ENCODE data around the gene PITPNC1. TPM values are rescaled to one million over a fixed set of nuclear protein-coding genes. Genes with fewer than 3 reads are reported as not detected.

The PITPNC1 gene
- total RNA-seq, 1 experiment from 2014 or later: 20.8 TPM

GRCh38 chr17:67549820-67550219, 172.7 kb downstream of the PITPNC1 start:
- in situ Hi-C loops (cut with HindIII; ENCODE audit: low pct_unique_long_range_greater_than_20kb, low sequenced_read_pairs): no loop called here
- no peak for TF ChIP-seq TCF7L2 (IDR thresholded peaks at IDR 0.05; ENCODE audit: low read depth, low read length)
- TF ChIP-seq POLR2AphosphoS5 (IDR thresholded peaks at IDR 0.05; ENCODE audit: low read depth, low read length): no peak
- TF ChIP-seq SIN3A (IDR thresholded peaks at IDR 0.05; ENCODE audit: borderline replicate concordance, insufficient read depth, low read depth, low read length): no peak
- no peak for TF ChIP-seq CTCF (IDR thresholded peaks at IDR 0.05)
- TF ChIP-seq REST (IDR thresholded peaks at IDR 0.05; ENCODE audit: insufficient read depth in 1 of 2, low read depth in 2 of 2, low read length in 1 of 2): no peak
- Histone ChIP-seq H3K27me3 (ENCODE audit: control insufficient read depth, insufficient read depth, low read length) (no peaks in the 10 kb centered on the region), H3K4me3 (ENCODE audit: low read depth in 2 of 2, low read length in 2 of 2) (no peak overlapping the region), H3K27ac (ENCODE audit: low read length) (no peak overlapping the region), H3K4me1 (ENCODE audit: control insufficient read depth, insufficient read depth, low read length) (no peaks in the 10 kb centered on the region), H3K36me3 (ENCODE audit: control insufficient read depth, insufficient read depth, low read length) (no peaks in the 10 kb centered on the region), H3K9me3 (ENCODE audit: control insufficient read depth, insufficient read depth, low read depth, low read length) (no peaks in the 10 kb centered on the region)
- intact Hi-C loops (cut with micrococcal nuclease; ENCODE audit: unreplicated experiment): no loop called here
- DNase-seq (ENCODE audit: low read depth, low spot score) (no peak), ATAC-seq (no peak)
- ChIA-PET CTCF (no interaction called here), POLR2A (no interaction called here)
- BruUV-seq (replicated peaks): no TSS peak

GRCh38 chr17:67554634-67555033, 177.6 kb downstream of the PITPNC1 start:
- ChIA-PET POLR2A (no interaction called here), CTCF (no interaction called here)
- ATAC-seq (no peak), DNase-seq (ENCODE audit: low read depth, low spot score) (no peak)
- no peak overlapping the region for H3K27ac ChIP-seq (ENCODE audit: low read length)
- H3K4me1 ChIP-seq (ENCODE audit: control insufficient read depth, insufficient read depth, low read length): no peaks in the 10 kb centered on the region
- TF ChIP-seq CTCF (IDR thresholded peaks at IDR 0.05) (no peak), SIN3A (IDR thresholded peaks at IDR 0.05; ENCODE audit: borderline replicate concordance, insufficient read depth, low read depth, low read length) (no peak), REST (IDR thresholded peaks at IDR 0.05; ENCODE audit: insufficient read depth in 1 of 2, low read depth in 2 of 2, low read length in 1 of 2) (no peak), TCF7L2 (IDR thresholded peaks at IDR 0.05; ENCODE audit: low read depth, low read length) (no peak), POLR2AphosphoS5 (IDR thresholded peaks at IDR 0.05; ENCODE audit: low read depth, low read length) (no peak)
- no peak overlapping the region for H3K4me3 ChIP-seq (ENCODE audit: low read depth in 2 of 2, low read length in 2 of 2)
- in situ Hi-C loops (cut with HindIII; ENCODE audit: low pct_unique_long_range_greater_than_20kb, low sequenced_read_pairs): no loop called here
- no peaks in the 10 kb centered on the region for H3K27me3 ChIP-seq (ENCODE audit: control insufficient read depth, insufficient read depth, low read length)
- BruUV-seq (replicated peaks): no TSS peak
- no peaks in the 10 kb centered on the region for H3K36me3 ChIP-seq (ENCODE audit: control insufficient read depth, insufficient read depth, low read length)
- no peaks in the 10 kb centered on the region for H3K9me3 ChIP-seq (ENCODE audit: control insufficient read depth, insufficient read depth, low read depth, low read length)
- intact Hi-C loops (cut with micrococcal nuclease; ENCODE audit: unreplicated experiment): no loop called here

Measured in Panc1 (cell line).